HG02759 (cell line): ENCODE measurements around the gene FOXJ1.

Experiments
- ATAC-seq: cut with Tn5 transposase; IDR thresholded peaks from one replicate; pipeline ENCODE4 v1.9.1; 2021; ENCODE audit warnings: mild to moderate bottlenecking, moderate library complexity; ENCODE audit not compliant: unreplicated experiment

FOXJ1 gene

GRCh38 chr17:76160896-76161528 lies 20.0 kb upstream of the FOXJ1 start:
- no peak for ATAC-seq

GRCh38 chr17:76159157-76159556 lies 18.1 kb upstream of the FOXJ1 start:
- no peak for ATAC-seq

DNA sequence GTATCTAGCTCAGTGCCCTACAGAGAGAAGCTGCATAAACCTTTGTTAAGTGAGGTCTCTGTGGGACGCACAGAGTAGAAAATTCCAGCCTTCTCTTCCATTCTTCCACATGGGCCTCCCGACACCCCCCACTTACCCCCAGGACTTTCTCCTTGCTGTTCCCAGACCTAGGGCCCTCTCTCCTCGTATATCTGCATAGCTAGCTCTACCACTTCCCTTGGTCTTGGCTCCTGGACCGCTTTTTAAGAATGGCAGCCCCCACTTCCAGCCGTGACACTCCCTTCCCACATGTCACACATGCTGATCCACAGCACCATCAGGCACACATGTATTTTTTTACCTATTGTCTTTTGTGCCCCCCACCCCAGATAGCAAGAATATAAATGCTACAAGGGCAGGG lies 16.7 kb upstream of the FOXJ1 start:
- no peak for ATAC-seq

- ATAC-seq, result no peak
Observed at GRCh38 chr17:76156662-76156991, 15.6 kb upstream of the FOXJ1 start.

GRCh38 chr17:76155988-76156661 lies 15.1 kb upstream of the FOXJ1 start:
- no peak for ATAC-seq

- no peak for ATAC-seq
Observed at GRCh38 chr17:76154936-76155845, 14.1 kb upstream of the FOXJ1 start.

- no peak for ATAC-seq
Observed at GRCh38 chr17:76154292-76154691, 13.2 kb upstream of the FOXJ1 start.

DNA sequence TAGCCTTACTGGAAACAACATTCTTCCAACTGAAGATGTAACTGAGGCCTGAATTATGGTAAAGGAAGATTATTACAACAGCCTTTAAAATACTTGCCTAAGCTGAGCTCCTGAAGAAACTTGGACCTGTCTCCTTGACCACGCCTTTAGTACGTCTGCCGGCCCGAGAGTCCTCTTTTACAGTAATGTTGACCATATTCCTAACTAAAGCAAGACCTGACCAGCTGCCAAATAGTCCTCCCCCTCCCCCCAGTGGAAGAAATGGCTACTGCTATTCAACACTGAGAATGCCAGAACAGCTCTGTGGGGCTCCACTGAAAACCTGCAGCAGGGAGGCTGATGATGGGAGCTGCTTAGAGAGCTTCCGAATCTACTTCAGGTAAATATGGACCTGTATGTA lies 12.6 kb upstream of the FOXJ1 start:
- ATAC-seq, result no peak

DNA sequence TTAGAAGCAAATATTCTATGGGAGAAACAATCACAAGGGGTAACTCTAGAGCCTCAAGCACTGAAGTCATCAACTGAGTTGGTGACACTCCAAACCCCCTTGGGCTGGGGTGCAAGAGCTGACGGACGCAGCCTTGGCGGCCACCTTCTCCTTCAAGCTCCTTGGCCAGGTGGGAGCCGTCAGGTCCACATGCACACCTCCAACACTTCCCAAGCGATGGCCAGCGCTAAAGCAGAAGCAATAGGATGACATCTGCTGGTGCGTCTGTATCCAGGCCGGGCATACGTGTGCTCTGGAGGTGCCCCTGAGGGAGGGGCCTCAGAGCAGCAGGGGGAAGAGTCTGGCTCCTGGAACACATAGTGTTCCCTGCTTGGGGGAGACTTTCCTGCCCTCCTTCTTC lies 12.2 kb upstream of the FOXJ1 start:
- ATAC-seq, result no peak

DNA sequence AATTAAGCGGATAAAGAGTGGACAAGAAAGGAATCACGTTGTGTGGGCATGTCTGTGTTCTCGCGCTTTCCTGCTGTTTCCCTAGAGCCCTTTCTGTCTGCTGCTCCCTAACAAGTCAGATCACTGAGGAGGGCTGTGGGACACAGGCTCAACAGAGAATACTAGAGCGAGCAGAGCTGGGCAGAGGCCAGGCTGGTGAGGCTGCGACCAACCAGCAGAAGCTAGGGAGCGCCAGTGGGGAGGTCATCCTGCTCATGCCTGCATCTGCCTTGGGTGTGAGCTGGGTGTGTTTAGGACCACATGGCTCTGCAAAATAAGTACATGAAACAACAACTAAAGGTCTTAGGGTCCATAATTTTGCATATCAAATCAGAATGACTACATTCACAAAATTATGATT lies 11.5 kb upstream of the FOXJ1 start:
- no peak for ATAC-seq

DNA sequence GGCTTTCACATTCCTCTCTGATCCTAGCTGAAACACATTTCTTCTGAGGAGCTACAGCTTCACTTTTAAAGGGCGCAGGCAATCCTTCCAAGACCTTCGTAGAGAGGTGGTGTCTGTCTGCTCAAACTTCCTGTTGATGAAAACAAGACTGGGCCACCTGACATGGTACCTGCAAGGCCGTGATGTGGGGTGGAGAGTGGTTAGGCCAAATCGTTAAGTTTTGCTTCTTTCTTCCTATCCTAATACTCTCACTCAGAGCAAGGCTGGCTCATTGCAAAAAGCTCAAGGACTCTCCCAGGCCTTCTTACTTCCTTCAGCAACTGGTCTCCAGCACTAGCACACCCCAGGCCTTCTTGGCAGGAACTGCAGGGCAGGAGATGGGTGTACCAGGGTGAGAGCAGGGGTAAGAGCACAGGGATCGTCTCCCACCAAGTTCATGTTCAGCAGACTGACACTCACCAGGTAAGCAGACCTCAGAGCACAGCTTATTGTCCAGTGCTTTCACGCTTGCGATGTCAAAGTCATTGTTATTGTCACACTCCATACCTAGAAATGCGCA lies 10.9 kb upstream of the FOXJ1 start:
- ATAC-seq, result no peak

DNA sequence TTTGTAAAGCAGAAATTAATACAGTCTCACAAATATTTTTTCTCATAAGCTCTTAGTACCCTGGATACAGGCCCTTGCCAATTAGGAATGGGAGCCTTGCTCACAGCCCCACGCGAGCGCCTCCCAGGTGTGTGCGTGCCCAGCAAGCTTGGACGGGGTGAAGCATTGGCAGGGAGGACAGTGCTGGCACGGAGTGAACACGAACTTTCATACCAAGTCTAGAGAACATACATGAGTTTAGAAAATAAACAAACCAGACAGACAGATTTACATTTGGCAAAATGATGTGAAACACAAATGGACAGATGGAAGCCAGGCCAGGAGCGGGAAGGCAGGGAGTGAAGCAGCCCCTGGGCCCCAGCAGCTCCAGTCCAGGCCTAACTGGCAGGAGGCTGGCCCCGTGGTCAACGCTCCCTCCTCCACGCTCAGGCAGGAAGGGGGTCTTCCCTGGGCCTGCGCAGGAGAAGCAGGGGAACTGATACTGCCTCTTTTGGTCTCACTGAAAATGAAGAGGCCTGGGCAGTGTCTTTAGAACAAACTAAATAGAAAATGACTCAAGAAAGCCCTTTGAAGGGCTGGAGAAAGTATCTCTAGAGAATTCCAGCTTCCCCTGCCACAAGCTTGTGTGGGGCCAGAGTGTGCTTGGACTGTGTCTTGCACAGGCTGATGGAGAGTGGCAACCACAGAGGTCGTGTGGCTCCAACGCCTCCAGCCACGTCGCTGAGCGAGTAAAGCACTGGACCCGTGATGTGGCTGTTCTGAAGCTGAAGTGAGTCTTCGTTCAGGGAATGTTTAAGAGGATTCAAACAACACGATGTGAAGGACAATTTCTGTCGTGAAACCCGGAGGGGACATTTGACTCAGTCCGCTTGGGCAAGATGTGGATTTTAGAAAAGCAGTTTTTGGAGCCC lies 9.9 kb upstream of the FOXJ1 start:
- ATAC-seq, result no peak

GRCh38 chr17:76149214-76149613 lies 8.2 kb upstream of the FOXJ1 start:
- no peak for ATAC-seq

- no peak for ATAC-seq
Observed at GRCh38 chr17:76148015-76148326, 6.9 kb upstream of the FOXJ1 start.

DNA sequence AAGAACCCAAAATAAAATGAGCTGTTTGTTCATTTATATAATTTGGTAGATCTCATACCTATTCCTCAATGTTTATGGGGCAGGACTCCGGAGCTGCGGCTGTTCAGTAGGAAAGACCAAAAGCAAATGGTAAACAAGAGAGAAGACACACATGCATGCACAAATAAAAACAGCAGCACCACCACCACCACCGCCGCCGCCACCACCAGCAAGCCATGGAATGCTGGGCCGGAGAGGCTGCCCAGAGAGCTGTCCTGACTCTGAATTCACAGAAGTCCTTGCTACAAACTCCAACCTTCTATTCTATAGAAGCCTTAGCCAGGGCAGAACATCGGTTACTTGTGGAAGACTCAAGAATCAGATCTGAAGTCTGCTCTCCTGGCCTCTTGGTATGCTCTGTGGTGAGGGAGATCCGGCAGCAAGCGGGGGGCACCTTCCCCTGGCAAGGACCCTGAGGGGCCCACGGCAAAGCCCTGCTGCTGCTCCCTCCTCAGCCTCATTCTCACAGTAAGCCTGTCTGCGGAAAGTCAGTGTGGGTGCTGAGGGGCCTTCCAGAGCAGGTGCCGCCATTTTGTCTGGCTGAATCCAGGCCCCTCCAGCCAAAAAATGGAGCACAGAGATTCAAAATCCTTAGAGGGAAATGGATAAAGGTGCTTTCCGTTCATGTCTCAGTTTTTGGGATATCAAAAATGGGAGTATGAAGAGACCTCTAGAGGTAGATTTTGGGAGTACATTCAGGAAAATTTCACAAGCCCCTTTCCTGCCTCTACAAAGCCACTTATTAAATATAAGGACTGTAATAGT lies 6.4 kb upstream of the FOXJ1 start:
- ATAC-seq, result no peak

DNA sequence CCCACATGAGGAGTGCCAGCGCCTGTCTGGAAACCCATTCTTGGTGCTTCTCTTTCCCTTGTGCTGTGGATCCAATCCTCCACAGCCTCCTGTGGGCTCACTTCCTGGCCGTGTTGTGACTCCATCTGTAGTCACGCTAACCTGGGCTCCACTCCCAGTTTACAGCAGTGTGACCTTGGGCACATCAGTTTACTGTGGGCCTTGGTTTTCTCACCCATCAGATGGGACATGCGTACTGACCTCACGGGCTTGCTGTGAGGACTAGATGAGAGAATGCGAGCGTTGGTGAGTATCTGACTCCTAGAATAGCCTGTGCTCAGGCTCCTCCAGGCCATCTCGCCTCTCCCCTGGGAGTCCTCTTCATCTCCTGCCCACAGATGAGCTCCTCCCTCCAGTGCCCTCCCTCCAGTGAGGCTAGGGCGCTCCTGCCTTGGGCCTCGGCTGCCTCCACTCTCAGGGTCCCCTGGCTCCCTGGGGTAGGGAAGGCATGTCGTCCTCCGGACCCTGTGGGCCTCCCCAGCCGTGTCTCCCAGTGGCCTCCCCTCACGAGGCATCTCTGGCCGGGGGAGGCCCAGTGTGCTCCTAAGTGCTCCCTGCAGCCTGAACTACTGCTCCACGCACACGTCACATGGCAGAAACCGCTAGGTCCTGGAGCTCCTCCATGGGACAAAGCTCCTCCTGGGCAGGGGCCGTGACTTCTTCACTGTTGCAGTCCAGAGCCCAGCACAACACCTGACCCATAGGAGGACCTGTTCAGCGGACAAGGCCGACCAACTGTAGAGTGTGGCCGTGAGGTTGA lies 5.2 kb upstream of the FOXJ1 start:
- ATAC-seq, result no peak

GRCh38 chr17:76145231-76146052 lies 4.4 kb upstream of the FOXJ1 start:
- ATAC-seq, result no peak

DNA sequence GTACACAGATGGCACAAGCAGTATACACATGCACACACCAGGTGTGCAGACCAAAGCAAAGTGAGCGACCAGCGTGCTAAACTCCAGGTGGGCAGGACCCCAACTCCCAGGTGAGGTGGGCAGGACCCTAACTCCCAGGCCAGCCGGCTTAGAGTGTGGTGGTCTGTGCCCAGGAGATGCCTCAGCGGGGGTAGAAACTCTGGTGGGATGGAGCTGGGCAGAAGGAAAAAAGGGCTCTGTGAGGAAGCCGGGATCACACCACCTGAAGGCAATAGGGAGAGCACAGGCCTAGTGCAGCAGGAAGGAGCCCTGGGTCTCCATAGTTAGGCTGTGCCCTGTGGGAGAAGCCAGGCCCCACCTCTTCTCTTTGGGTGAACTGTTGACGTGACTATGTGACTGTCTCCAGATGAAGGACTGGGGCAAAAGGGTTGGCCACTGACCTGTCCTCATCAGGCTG lies 1.6 kb upstream of the FOXJ1 start:
- ATAC-seq, result no peak
